ENCODE measurements around the gene CT47A7. TPM values are rescaled to one million over a fixed set of nuclear protein-coding genes. Genes with fewer than 3 reads are reported as not detected.
"Not testable (repeated sequence)": the region's sequence is repeated elsewhere in the genome, so short reads cannot be mapped to it uniquely, and the experiment has no call there.

Gene CT47A7
- not detected for polyA plus RNA-seq (ENCODE audit: insufficient read length)

- DNase-seq = not testable (repeated sequence)
These were observed at the start of gene CT47A7 for GRCh38 chrX:120956500-120956899. CT47A7 (minus strand) TSS chrX:120956600; CDS start chrX:120956345, 255 bp downstream.

GRCh38 chrX:121000589-121000988, 44.2 kb upstream of the CT47A7 start:
- no peak for DNase-seq

GRCh38 chrX:120999413-120999812, 43.0 kb upstream of the CT47A7 start:
- DNase-seq = no peak

- DNase-seq = not testable (repeated sequence)
These were observed 29.3 kb upstream of the CT47A7 start, which contains the start of gene CT47A1 for GRCh38 chrX:120985660-120986059. CT47A1 (minus strand) TSS chrX:120985760; CDS start chrX:120985529, 231 bp downstream.

Other genes starting within 250 kb of the CT47A7 start
- gene CT47B1, start 80.7 kb downstream of the CT47A7 start, polyA plus RNA-seq (ENCODE audit: insufficient read length) = not detected
- gene CT47A11, start 19.4 kb downstream of the CT47A7 start, polyA plus RNA-seq (ENCODE audit: insufficient read length) = not detected
- gene CT47A10, start 14.6 kb downstream of the CT47A7 start, polyA plus RNA-seq (ENCODE audit: insufficient read length) = not detected
- not detected for gene CT47A9, start 9.7 kb downstream of the CT47A7 start, polyA plus RNA-seq (ENCODE audit: insufficient read length)
- gene CT47A8, start 4.9 kb downstream of the CT47A7 start, polyA plus RNA-seq (ENCODE audit: insufficient read length) = not detected
- not detected for gene CT47A6, start 4.9 kb upstream of the CT47A7 start, polyA plus RNA-seq (ENCODE audit: insufficient read length)
- not detected for gene CT47A5, start 9.7 kb upstream of the CT47A7 start, polyA plus RNA-seq (ENCODE audit: insufficient read length)
- gene CT47A4, start 14.6 kb upstream of the CT47A7 start, polyA plus RNA-seq (ENCODE audit: insufficient read length) = not detected
- not detected for gene CT47A3, start 19.5 kb upstream of the CT47A7 start, polyA plus RNA-seq (ENCODE audit: insufficient read length)
- not detected for gene CT47A2, start 24.3 kb upstream of the CT47A7 start, polyA plus RNA-seq (ENCODE audit: insufficient read length)
- gene CT47A1, start 29.2 kb upstream of the CT47A7 start, polyA plus RNA-seq (ENCODE audit: insufficient read length) = not detected
- gene GLUD2, start 91.0 kb upstream of the CT47A7 start, polyA plus RNA-seq (ENCODE audit: insufficient read length) = 3.2 TPM